ENCODE results near the gene SHLD1.

The SHLD1 gene

GRCh38 chr20:5888041-5888440 is 137.8 kb downstream of the SHLD1 start:
- ATAC-seq: no peak
- TF ChIP-seq CREB5 (CRISPR knock-in tag; IDR thresholded peaks at IDR 0.05; ENCODE audit: low read depth): no peak

- ATAC-seq: no peak
- TF ChIP-seq GLIS3 (CRISPR knock-in tag; IDR thresholded peaks at IDR 0.05) (no peak), ZFP30 (CRISPR knock-in tag; IDR thresholded peaks at IDR 0.05) (no peak), ZFP3 (CRISPR knock-in tag; IDR thresholded peaks at IDR 0.05) (no peak), ZC3H10 (CRISPR knock-in tag; IDR thresholded peaks at IDR 0.05) (no peak), PPARA (CRISPR knock-in tag; IDR thresholded peaks at IDR 0.05; ENCODE audit: borderline replicate concordance) (no peak), TOX (CRISPR knock-in tag; IDR thresholded peaks at IDR 0.05; ENCODE audit: borderline replicate concordance) (no peak), ISL1 (CRISPR knock-in tag; IDR thresholded peaks at IDR 0.05) (no peak), RARB (CRISPR knock-in tag; IDR thresholded peaks at IDR 0.05) (no peak), CSDC2 (CRISPR knock-in tag; IDR thresholded peaks at IDR 0.05) (no peak)
Measured at GRCh38 chr20:5890773-5891441, 140.7 kb downstream of the SHLD1 start.

GRCh38 chr20:5893052-5893451 is 142.9 kb downstream of the SHLD1 start:
- no peak for TF ChIP-seq ZFP30 (CRISPR knock-in tag; IDR thresholded peaks at IDR 0.05)
- TF ChIP-seq TOX (CRISPR knock-in tag; IDR thresholded peaks at IDR 0.05; ENCODE audit: borderline replicate concordance): no peak
- no peak for TF ChIP-seq ZC3H10 (CRISPR knock-in tag; IDR thresholded peaks at IDR 0.05)
- TF ChIP-seq ESRRG (CRISPR knock-in tag; IDR thresholded peaks at IDR 0.05): no peak
- TF ChIP-seq GLIS3 (CRISPR knock-in tag; IDR thresholded peaks at IDR 0.05): no peak
- no peak for TF ChIP-seq TSHZ2 (CRISPR knock-in tag; IDR thresholded peaks at IDR 0.05)
- TF ChIP-seq CSDC2 (CRISPR knock-in tag; IDR thresholded peaks at IDR 0.05): no peak
- TF ChIP-seq OSR1 (CRISPR knock-in tag; IDR thresholded peaks at IDR 0.05): no peak
- ATAC-seq: no peak

GRCh38 chr20:5893621-5894020 is 143.4 kb downstream of the SHLD1 start:
- no peak for ATAC-seq
- TF ChIP-seq CSRNP3 (CRISPR knock-in tag; IDR thresholded peaks at IDR 0.05) (no peak), BACH2 (CRISPR knock-in tag; IDR thresholded peaks at IDR 0.05; ENCODE audit: borderline replicate concordance) (no peak), CSDC2 (CRISPR knock-in tag; IDR thresholded peaks at IDR 0.05) (no peak), ZNF70 (CRISPR knock-in tag; IDR thresholded peaks at IDR 0.05) (no peak), PPARA (CRISPR knock-in tag; IDR thresholded peaks at IDR 0.05; ENCODE audit: borderline replicate concordance) (no peak), CREB5 (CRISPR knock-in tag; IDR thresholded peaks at IDR 0.05; ENCODE audit: low read depth) (no peak), ZFP30 (CRISPR knock-in tag; IDR thresholded peaks at IDR 0.05) (no peak)

GRCh38 chr20:5895626-5896025 is 145.4 kb downstream of the SHLD1 start:
- TF ChIP-seq ZNF8 (CRISPR knock-in tag; IDR thresholded peaks at IDR 0.05): no peak
- ATAC-seq: no peak

- ATAC-seq: no peak
- TF ChIP-seq SNAI2 (CRISPR knock-in tag; IDR thresholded peaks at IDR 0.05): no peak
- TF ChIP-seq GLIS3 (CRISPR knock-in tag; IDR thresholded peaks at IDR 0.05): no peak
- no peak for TF ChIP-seq POU6F1 (CRISPR knock-in tag; IDR thresholded peaks at IDR 0.05; ENCODE audit: borderline replicate concordance, low read depth)
- no peak for TF ChIP-seq TCF4 (CRISPR knock-in tag; IDR thresholded peaks at IDR 0.05; ENCODE audit: borderline replicate concordance)
- no peak for TF ChIP-seq ZFP30 (CRISPR knock-in tag; IDR thresholded peaks at IDR 0.05)
- no peak for TF ChIP-seq ZFP3 (CRISPR knock-in tag; IDR thresholded peaks at IDR 0.05)
- no peak for TF ChIP-seq PATZ1 (CRISPR knock-in tag; IDR thresholded peaks at IDR 0.05; ENCODE audit: borderline replicate concordance)
- no peak for TF ChIP-seq OSR1 (CRISPR knock-in tag; IDR thresholded peaks at IDR 0.05)
- no peak for TF ChIP-seq ZNF565 (CRISPR knock-in tag; conservative IDR thresholded peaks at IDR 0.05; ENCODE audit: low read depth)
- TF ChIP-seq ESRRG (CRISPR knock-in tag; IDR thresholded peaks at IDR 0.05): no peak
Measured at GRCh38 chr20:5899444-5899843, 149.2 kb downstream of the SHLD1 start.
